Kidney capillary endothelial cell (primary cell): Measurements from ENCODE around the gene ACOT7.
"Not testable (repeated sequence)": the region's sequence is repeated elsewhere in the genome, so short reads cannot be mapped to it uniquely, and the experiment has no call there.

Source experiments
- DNase-seq: peaks from one replicate; pipeline ENCODE4 v3.0.0-alpha.2; 2018; ENCODE audit warnings: low spot score

Gene ACOT7

DNA sequence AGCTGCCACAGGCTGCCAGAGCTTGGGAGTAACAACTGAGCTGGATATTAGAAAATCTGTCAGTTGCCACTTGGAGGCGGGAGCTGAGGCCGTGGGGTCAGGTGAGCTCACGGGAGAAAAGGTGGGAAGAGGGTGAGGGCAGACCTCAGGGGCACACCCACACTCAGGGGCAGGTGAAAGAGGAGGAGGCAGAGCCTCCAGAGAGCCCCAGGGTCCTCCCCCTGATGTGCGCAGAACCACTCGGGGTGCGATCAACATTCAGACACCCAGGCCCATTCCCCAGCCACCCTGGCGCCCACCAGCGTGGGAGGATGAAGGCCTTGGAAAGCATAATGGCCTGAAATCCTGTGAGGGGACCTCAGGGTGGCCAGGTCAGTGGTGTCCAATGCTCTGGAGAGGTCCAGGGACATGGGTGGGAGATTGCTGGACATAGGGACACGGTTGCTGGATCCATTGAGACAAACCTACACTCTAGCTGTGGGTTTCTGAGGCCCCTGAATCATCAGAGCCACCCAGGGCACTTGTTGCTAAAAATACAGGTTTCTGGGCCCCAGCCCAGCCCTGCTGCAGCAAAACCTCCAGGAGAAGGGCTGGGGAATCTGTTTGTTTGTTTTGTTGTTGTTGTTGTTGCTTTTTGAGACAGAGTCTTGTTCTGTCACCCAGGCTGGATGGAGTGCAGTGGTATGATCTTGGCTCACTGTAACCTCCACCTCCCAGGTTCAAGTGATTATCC lies 83.3 kb downstream of the ACOT7 start:
- no peak for DNase-seq

DNA sequence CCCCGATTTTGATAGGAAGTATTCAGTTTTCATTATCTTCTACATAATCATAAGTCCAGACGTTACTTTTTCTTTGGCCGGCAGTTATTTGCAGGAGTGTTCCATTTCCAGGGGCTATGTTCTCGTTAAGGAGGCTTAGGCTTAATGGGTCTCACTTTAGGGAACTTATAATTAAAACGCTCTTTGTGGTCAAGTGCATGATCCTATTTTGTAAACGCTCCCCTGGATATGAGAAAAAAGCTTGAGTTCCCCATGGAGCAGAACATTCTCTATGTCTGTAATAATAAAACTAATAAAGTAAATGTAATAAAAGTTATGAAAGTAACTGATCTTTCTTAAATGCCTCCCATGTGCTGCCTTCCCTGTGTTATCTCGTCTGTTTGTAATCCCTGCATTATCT lies 84.0 kb downstream of the ACOT7 start:
- DNase-seq: no peak

DNA sequence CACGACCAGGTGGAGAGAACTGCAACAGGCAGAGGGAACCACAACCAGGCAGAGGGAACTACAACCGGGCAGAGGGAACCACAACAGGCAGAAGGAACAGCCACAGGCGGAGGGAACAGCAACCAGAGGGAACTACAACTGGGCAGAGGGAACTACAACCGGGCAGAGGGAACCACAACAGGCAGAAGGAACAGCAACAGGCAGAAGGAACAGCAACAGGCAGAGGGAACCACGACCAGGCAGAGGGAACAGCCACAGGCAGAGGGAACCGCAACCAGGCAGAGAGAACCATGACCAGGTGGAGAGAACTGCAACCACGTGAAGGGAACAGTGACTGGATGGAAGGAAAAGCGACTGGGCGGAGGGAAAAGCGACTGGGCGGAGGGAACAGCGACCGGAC lies 85.1 kb downstream of the ACOT7 start:
- no peak for DNase-seq

DNA sequence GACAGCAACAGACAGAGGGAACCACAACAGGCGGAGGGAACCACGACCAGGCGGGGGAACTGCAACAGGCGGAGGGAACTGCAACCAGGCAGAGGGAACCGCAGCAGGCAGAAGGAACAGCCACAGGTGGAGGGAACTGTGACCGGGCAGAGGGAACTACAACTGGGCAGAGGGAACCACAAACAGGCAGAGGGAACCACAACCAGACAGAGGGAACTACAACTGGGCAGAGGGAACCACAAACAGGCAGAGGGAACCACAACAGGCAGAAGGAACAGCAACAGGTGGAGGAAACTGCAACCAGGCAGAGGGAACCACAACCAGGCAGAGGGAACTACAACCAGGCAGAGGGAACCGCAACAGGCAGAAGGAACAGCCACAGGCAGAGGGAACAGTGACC lies 85.9 kb downstream of the ACOT7 start:
- not testable (repeated sequence) for DNase-seq

DNA sequence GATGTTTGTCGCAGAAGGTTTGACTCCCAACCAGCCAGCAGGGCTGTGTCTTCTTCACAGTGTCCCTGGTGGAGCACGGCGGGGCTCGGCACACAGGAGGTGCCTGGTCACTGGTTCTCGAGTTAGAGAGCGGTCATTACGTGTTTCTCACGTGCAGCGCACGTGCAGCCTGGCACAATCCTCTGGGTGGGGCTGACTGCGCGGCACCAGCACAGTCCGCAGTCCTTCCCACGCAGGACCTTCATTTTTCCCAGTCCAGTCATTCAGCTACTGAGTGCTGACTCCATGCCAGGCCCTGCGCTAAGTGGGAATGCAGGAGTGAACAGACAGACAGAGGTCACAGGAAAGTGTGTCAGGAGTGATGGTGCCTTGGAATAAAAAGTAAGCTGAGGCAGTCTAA lies 86.5 kb downstream of the ACOT7 start:
- no peak for DNase-seq

DNA sequence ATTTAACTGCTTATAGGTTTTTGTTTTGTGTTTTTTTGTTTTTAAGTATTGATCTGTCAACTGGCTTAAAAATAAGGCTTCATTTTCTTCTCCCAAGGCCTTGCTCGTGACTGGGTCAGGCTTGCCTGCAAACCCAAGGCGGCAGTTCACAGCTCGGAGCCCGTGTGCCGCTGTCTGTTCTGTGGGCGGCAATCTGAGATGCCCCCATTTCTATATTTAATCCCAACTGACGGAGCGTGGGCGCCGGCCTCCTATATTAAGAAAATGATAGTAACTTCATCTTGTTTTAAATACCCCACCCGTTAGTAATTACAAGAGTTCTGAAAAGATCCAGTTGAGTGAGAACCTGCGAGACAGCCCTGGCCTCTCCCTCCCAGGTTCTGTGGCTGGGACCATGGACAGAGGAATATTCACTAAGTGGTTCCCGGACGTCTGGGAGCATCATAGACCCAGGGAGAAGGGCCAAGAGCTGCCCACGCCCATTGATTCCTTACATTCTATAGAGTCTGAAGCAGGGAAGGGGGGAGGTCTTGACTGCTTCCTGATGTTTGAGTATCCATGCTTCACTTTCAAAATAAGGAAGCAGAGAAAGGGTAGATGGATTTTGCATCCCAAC lies 90.1 kb downstream of the ACOT7 start:
- DNase-seq: no peak

DNA sequence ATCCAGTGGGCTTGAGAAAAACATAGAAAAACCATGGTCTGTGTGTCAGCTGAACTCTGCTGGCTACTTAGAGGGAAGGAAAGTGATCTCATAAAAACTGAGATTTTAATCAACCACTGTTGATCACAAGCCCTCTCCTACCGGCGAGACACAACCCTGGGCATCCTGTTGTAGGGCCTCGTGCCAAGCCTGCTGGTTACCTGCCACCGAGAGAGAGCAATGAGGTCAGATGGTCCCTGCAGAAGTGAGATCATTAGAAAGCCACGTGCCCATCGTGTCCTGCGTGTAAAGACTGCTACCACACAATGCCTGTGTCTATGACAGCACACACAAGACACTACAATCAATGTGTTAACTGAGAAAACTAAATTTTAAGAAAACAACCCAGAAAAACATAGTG lies 91.0 kb downstream of the ACOT7 start:
- DNase-seq: no peak

DNA sequence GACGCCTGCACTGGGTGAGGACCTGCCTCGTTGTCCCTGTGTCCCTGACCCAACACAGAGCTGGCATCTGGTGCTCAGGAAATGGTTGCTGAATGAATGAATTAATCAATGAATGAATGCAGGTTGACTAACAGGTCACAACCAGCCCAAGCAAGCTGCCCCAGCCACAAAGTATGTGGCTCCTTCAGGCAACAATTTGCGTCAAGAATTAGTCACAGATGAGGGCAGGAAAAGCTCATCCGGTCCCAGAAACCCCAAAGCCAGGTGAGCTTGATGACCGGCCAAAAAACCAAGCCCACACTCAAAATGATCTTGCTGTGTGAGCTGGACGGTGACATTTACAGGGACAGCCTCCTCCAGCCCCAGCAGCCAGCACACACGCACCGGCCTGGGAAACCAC lies 92.0 kb downstream of the ACOT7 start:
- no peak for DNase-seq

DNA sequence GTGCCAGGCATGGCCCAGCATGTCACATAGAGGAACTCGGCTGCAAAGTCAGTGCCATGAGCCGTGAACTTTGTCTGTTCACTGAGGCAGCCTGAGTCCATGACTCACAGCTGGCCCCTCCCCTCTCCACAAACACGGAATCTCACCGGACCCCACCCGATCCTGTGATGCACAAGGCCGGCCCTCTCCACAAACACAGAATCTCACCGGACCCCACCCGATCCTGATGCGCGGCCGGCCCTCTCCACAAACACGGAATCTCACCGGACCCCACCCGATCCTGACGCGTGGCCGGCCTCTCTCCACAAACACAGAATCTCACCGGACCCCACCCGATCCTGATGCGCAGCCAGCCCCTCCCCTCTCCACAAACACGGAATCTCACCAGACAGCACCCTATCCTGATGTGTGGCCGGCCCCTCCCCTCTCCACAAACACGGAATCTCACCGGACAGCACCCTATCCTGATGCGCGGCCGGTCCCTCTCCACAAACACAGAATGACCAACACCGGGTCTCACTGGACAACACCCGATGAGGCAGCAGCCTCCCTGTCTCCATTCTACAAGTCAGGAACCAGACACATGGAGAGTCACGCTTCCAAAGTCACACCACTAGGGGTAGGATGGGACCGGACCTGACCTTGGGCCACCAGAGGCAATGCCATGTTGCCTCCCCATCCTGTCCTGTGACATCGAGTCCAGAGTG lies 93.1 kb downstream of the ACOT7 start:
- DNase-seq: no peak

DNA sequence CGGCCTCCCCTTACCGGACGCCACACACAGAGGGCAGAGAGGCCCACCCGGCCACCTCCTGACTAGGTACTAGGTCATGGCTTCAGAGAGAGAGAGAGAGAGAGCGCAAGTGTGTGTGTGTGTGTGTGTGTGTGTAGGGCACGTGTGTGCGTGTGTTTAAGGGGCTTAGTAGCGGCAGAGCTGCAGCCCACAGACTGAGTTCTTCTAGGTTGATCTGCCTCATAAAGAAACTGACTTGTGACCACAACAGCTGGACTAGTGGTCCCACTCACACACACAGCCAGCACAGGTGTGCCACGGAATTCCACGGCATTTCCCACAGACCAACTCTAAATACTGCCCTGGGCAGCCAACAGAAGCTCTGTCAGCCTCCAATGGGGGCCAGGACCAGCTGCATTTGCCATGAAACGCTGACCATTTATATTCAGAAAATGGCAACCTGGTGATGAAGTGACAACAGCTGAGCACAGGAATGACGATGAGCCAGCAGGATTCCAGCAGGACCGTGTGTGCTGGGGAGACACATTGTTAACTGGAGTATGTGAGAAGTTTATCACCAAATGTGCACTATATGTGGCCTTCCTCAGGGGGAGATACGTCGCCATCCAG lies 93.9 kb downstream of the ACOT7 start:
- DNase-seq: no peak

DNA sequence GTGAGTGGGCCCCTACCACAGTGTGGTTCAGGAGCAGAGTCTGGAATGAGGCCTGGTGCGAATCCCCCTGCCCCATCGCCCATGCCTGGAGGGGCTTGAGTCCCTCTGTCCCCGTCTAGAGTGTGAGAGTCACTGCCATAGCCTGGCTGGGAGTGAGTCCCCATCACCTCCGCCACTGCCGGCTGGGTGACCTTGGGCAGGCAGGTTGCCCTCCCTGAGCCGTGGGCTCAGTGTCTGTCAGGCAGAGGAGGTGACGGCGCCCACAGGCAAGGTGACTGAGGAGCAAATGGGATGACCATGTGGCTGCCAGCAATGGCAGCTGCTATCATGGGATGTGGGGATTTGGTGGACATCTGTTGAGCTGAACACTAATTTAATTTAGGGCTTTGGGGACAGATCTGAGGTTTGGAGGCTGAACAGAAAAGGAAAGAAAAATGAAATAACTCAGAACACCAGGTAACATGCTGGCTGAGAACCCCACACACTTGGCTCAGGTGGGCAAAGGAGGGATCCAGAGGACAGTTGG lies 94.6 kb downstream of the ACOT7 start:
- no peak for DNase-seq

DNA sequence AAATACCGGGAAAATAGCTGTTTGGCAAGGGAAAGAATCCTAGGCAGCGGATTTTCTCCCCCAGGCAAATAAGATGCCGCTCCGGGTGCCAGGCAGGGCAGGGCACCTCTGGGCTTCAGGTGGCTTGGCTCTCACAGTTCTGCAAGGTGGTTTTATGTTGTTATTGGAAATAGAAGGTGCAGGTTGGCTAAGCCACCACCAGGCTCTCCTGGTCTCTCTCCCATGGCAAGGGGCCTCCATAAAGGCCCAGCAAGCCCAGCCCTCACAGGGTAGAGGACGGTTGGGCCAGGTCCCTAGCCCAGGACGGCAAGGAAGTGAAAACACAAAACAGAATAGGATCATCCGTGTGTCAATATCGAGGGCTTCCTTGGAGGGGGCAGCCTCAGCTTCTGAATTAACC lies 95.0 kb downstream of the ACOT7 start:
- DNase-seq: no peak

DNA sequence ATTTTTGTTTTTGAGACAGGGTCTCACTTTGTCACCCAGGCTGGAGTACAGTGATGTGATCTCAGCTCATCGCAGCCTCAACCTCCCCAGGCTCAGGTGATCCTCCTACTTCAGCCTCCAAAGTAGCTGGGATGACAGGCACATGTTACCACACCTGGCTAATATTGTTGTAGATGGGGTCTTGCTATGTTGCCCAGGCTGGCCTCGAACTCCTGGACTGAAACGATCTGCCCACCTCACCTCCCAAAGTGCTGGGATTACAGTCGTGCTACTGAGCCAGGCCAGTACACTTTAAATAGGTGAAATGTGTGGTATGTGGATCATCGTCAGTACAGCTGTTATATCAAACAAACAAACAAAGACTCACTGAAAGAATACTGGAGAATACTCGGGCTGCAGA lies 97.7 kb downstream of the ACOT7 start:
- no peak for DNase-seq

DNA sequence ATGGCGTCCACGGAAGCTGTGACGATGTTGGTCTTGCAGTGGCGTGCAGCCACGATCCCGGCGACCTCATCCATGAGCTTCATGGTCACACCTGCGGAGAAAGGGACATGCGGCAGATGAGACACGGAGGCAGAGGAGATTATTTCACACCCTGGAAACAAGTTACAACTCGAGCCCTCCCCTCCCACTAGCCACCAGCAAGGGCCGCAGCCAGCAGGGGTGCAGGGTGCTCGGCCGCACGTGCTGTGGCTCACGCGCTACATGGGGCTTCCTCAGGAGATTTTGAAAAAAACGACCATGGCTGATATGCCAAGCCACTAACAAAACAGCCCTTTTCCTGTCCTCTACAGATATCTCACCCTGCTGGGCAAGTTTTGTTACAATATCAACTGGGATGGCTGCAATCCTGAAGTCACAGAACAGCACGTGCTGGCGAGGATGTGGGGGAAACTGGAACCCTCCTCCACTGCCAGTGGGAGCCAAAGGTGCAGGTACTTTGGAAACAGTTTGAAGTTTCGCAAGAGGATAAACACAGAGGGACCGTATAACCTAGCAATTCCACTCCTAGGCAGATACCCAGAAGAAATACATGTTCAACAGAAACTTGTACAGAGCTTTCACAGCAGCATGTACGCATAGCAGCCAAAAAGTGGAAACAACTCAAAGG lies 98.5 kb downstream of the ACOT7 start:
- no peak for DNase-seq

DNA sequence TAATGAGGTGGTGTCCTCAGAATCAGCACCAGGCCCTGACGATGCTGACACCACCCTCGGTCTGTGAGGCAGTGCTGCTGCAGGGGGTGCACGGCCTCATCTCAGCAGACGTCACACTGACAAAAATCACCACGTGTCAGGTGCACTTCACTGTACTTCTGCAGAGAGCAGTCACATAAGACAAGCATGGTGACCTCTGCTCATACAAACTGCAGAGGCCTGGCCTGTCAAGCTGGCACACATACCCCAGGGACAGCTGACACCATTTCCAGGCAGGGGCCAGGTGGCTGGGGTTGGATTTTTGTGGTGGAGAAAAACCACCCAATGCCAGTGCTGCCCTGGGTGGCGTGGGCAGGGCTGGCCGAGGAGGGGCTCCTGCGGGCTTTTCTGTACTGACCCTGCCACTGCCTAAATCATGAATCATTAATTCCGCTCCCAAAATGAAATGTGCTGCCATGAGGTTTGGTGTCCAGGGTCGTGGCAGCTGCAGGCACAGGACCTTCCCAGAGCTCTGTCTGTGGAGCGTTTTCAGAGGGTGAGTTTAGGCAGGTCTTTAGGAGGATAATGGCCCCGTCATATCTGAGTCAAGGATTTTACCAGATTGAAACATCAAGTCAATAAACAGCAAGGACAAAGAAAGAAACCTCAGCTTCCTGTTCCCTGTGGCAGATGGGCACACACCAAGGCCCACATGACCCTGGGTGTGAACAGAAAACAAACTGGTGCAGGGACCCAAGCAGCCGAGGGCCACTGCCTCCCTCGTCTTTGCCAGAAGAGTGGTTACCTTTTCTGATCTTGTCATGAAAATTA lies 99.3 kb downstream of the ACOT7 start:
- no peak for DNase-seq

DNA sequence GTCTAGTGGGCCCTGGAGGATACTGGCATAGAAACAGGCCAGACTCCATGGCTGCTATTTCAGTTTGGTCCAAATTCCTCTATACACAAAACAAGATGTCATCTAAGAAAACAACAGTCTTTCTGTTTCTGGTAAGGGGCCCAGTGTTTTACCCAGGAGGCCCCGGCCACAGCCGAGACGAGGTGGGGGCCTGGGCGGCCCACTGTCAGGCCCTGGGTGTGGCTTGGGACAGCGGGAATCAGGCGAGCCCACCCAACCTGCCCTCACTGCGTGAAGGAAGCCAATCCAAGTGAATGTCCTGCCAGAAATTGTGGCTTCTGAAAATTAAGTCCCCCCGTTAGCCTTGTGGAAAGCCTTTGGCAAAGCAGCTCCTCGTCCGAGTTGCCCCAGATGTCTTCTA lies 101.5 kb downstream of the ACOT7 start:
- DNase-seq: no peak

DNA sequence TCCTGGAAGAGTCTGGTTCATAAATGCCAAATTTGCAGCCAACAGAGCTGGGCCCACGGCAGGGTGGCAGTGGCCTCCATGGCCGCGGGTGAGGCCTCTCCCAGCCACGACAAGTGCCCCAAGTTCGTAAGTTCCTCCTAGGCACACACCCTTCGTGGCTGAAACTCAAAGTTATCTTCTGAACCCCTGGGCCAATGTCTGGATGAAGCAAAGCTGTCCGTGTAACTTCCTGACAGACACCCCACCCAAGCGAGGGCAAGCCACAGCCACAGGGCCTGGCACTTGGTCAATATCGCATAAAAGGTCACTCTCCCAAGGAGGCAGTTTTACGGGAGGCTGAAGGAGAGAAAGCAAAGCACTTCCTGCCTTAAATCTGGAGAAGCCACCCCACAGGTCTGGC lies 104.9 kb downstream of the ACOT7 start:
- DNase-seq: no peak

DNA sequence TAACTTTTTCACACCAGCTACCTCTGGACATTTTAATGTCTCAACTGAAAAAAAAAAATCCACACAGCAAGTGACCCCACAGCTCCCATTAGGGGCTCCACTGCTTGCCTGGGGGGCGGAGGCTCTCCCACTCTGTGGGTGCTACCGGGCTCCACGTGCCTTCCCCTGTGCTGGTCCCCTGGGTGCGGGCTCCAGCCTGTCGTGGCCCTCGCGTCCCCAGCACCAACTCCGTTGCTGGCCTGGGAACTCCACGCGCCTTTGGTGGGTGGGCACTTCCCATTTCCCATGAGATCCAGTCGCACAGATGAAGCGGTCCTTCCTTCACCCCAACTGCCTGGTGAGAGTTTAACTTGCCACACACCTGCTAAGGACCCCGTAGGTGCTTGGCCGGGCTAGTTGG lies 105.5 kb downstream of the ACOT7 start:
- no peak for DNase-seq

DNA sequence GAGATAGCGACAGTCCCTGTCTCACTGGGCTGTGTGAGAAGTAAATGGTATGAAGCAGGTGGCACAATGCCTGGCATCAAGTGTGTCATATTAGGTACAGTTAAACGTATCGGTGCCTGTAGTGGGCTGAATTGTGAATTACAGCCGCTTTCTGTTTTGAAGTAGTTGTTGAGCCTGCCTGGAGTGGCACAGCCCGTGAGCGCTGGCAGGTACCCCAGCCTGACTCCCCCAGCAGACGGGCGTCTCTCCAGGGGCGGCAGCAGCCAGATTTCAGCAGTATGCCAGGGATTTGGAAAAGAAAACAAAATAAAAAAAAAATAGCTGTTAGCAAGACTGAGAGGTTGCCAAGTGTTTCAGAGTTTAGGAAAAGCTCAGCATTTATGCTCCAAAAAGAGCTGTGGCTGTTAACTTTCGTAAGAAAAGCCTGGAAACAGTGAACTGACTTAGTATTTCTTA lies 106.1 kb downstream of the ACOT7 start:
- DNase-seq: no peak

DNA sequence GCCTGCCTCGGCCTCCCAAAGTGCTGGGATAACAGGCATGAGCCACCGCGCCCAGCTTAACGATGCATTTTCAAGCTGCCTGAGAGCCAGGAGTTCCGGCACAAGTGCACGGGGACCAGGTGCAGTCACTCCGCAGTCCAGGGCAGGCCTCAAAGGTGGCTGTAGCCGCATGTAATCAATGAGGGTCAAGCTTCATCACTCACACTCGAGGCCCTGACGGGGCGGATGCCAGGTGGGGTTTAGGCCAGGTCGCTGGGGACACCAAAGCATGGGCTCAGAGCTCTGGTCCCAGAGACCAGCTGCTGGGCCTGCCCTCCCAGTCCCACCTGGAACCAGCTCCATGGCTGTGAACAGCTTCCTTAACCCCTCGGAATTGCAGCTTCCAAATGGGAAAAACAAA lies 106.5 kb downstream of the ACOT7 start:
- DNase-seq: no peak

DNA sequence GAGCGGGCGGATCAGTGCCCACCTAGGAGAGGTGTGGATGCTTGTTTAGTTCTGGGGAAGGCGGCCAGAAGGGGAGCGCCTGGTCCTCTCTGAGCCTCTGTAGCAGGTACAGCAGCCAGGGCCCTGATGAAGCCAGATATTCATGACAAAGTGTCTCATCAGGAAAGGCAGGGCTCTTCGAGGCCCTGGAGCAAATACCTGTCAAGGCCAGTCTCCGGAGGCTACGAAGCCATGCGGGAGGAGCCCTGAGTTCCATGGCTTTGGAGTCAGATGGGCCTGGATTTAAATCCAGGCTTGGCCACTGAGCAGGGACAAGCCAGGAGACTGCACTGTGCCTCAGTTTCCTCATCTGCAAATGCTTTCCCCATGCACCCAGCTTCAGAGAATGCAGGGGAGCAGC lies 107.3 kb downstream of the ACOT7 start:
- no peak for DNase-seq
